Keratinocyte (primary cell): Measurements from ENCODE around the gene E2F6. TPM values are rescaled to one million over a fixed set of nuclear protein-coding genes. Genes with fewer than 3 reads are reported as not detected.

Source experiments
- DNase-seq: peaks from one replicate; pipeline ENCODE4 v3.0.0-alpha.2; 2011; ENCODE audit warnings: low read depth, missing footprints, low spot score
- FAIRE-seq: peaks from 2 replicates; lab custom pipeline; 2011; peaks lifted over from hg19 to GRCh38; lab: Jason Lieb, UNC
- H2AFZ ChIP-seq: 2 replicates; pipeline ENCODE4 v1.6.0; 2012; ENCODE audit warnings: low read length, control low read depth, inconsistent platforms; ENCODE audit not compliant: control insufficient read depth
- H3K27ac ChIP-seq: 2 replicates; pipeline ENCODE4 v1.5.1; 2011; ENCODE audit warnings: low read length; ENCODE audit not compliant: control insufficient read depth, insufficient read depth
- H3K27me3 ChIP-seq: 3 replicates; pipeline ENCODE4 v1.6.0; 2011; ENCODE audit warnings: low read length; ENCODE audit not compliant: control insufficient read depth, insufficient read depth; ENCODE audit errors: extremely low read depth
- H3K36me3 ChIP-seq, 2 experiments: 2 replicates in 1 of 2; 3 replicates in 1 of 2; pipeline ENCODE4 v1.5.1; 2011; ENCODE audit warnings: low read length in 2 of 2, mild to moderate bottlenecking in 1 of 2; ENCODE audit not compliant: control insufficient read depth in 2 of 2, insufficient read depth in 2 of 2; ENCODE audit errors: extremely low read depth in 1 of 2
- H3K4me1 ChIP-seq: 3 replicates; pipeline ENCODE4 v1.5.1; 2011; ENCODE audit warnings: low read length; ENCODE audit not compliant: control insufficient read depth, insufficient read depth; ENCODE audit errors: extremely low read depth
- H3K4me2 ChIP-seq: 3 replicates; pipeline ENCODE4 v1.6.0; 2011; ENCODE audit warnings: low read depth, low read length; ENCODE audit not compliant: control insufficient read depth, insufficient read depth; ENCODE audit errors: extremely low read depth
- H3K4me3 ChIP-seq, 3 experiments: fragments of 200-600 bp in 1 of 3; sonication (generic) in 1 of 3; 2 replicates in 2 of 3; 3 replicates in 1 of 3; pipeline ENCODE4 v1.5.1; 2011 to 2016; ENCODE audit warnings: low read length in 3 of 3, mild to moderate bottlenecking in 3 of 3, control low read depth in 2 of 3, inconsistent platforms in 1 of 3, low read depth in 1 of 3, mixed read lengths in 1 of 3, mixed run types in 1 of 3, moderate library complexity in 1 of 3; ENCODE audit not compliant: control insufficient read depth in 2 of 3, insufficient read depth in 2 of 3; ENCODE audit errors: extremely low read depth in 1 of 3
- H3K79me2 ChIP-seq: 2 replicates; pipeline ENCODE4 v1.6.0; 2012; ENCODE audit warnings: low read length; ENCODE audit not compliant: control insufficient read depth, insufficient read depth
- H3K9ac ChIP-seq: 3 replicates; pipeline ENCODE4 v1.6.0; 2011; ENCODE audit warnings: low read length; ENCODE audit not compliant: control insufficient read depth, insufficient read depth; ENCODE audit errors: extremely low read depth
- H3K9me1 ChIP-seq: 3 replicates; pipeline ENCODE4 v1.6.0; 2011; ENCODE audit warnings: low read length; ENCODE audit not compliant: control insufficient read depth, insufficient read depth; ENCODE audit errors: extremely low read depth
- H3K9me3 ChIP-seq: 2 replicates; pipeline ENCODE4 v1.5.1; 2012; ENCODE audit warnings: low read depth, low read length; ENCODE audit not compliant: control insufficient read depth
- H4K20me1 ChIP-seq: 3 replicates; pipeline ENCODE4 v1.6.0; 2011; ENCODE audit warnings: low read length; ENCODE audit not compliant: control insufficient read depth, insufficient read depth; ENCODE audit errors: extremely low read depth
- CTCF ChIP-seq, 3 experiments: IDR thresholded peaks in 1 of 3; conservative IDR thresholded peaks in 1 of 3; optimal IDR thresholded peaks in 1 of 3; 2 replicates in 2 of 3; 3 replicates in 1 of 3; pipeline versions ENCODE3 to v1.5.1; 2011; ENCODE audit warnings: low read length in 3 of 3, mild to moderate bottlenecking in 3 of 3, moderate library complexity in 2 of 3, control low read depth in 1 of 3, inconsistent platforms in 1 of 3; ENCODE audit not compliant: insufficient read depth in 2 of 3; ENCODE audit errors: extremely low read depth in 1 of 3
- EZH2 ChIP-seq: IDR thresholded peaks from one replicate; pipeline ENCODE4 v1.6.1; 2012; ENCODE audit warnings: inconsistent platforms, mild to moderate bottlenecking, low read length, moderate library complexity
- dilution Hi-C: fragments of 300-500 bp; cut with MboI; formaldehyde crosslinking; loops from one replicate; pipeline ENCODE4 v1.7.0; 2020; ENCODE audit warnings: low sequenced_read_pairs; ENCODE audit not compliant: extremely low pct_ligation_motif_present
- polyA plus RNA-seq, 5 experiments: library from polyadenylated mRNA; depleted of rRNA in 3 of 5; stranded (reverse) in 3 of 5; stranded (forward) in 1 of 5; unstranded in 1 of 5; fragments of >200 nt; gene quantifications; 1 replicate in 1 of 5; 2 replicates in 3 of 5; 3 replicates in 1 of 5; pipeline versions ENCODE4 v1.2.1 to v1.2.3, GENCODE V29; 2011 to 2012; ENCODE audit warnings: missing spikeins in 2 of 5, low read depth in 1 of 5, low replicate concordance in 1 of 5

E2F6 gene
- polyA plus RNA-seq, 1 donor (not counting 4 experiments of a cell fraction or from before 2014, with no cell fraction given), result 13.8 TPM

DNA sequence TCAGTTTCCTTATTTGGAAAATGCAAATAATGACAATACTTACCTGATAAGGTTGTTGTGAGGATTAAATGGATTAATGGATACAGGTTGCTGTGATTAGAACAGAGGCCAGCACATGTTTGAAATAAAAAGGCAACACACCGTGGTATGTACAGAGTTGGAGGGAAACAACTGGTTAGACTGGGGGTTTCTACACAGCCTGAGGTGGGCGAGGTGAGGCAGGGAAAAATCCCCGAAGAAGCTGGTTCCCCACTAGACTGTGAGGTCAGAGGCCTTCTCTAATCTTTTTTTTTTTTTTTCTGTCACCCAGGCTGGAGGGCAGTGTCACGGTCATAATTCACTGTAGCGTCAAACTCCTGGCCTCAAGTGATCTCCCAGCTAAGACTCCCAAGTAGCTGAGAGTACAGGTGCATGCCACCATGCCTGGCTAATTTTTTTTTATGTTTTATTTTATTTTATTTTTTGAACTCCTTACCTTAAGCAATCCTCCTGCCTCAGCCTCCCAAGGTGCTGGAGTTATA lies 1.2 kb upstream of the E2F6 start:
- Histone ChIP-seq H3K27me3 (no peaks in the 10 kb centered on the region), H3K4me1 (peaks cover 7% of the 10 kb centered on the region), H3K36me3 (peaks cover 3 to 11% of the 10 kb centered on the region in 2 experiments), H3K4me3 (no peak overlapping the region), H4K20me1 (no peaks in the 10 kb centered on the region), H3K9ac (no peak overlapping the region), H3K79me2 (peaks cover 34% of the 10 kb centered on the region), H3K4me2 (no peak overlapping the region), H3K9me1 (no peaks in the 10 kb centered on the region), H3K27ac (no peak overlapping the region), H2AFZ (no peak overlapping the region), H3K9me3 (no peaks in the 10 kb centered on the region)
- DNase-seq (no peak), FAIRE-seq (no peak)
- TF ChIP-seq EZH2 (no peak), CTCF (optimal IDR thresholded peaks at IDR 0.05 in 1 of 3, IDR thresholded peaks at IDR 0.05 in 1 of 3, conservative IDR thresholded peaks at IDR 0.05 in 1 of 3; ENCODE audit: extremely low read depth in 1 of 3, insufficient read depth in 2 of 3, low read length in 3 of 3) (no peak)
- dilution Hi-C loops, result no loop called here

GRCh38 chr2:11466307-11467128 lies 557 bp upstream of the E2F6 start:
- dilution Hi-C loops, result no loop called here
- Histone ChIP-seq H3K79me2 (peaks cover 41% of the 10 kb centered on the region), H3K9me1 (no peaks in the 10 kb centered on the region), H3K36me3 (peaks cover 3 to 11% of the 10 kb centered on the region in 2 experiments), H3K27me3 (no peaks in the 10 kb centered on the region), H3K4me2 (peak overlapping the region; percentile 65), H3K4me1 (peaks cover 7% of the 10 kb centered on the region), H3K27ac (no peak overlapping the region), H3K4me3 (peak overlapping the region; percentile 59 to 86 (median 86)), H2AFZ (peak overlapping the region; percentile 81), H3K9me3 (no peaks in the 10 kb centered on the region), H3K9ac (peak overlapping the region; percentile 72), H4K20me1 (no peaks in the 10 kb centered on the region)
- FAIRE-seq (no peak), DNase-seq (no peak)
- no peak for TF ChIP-seq CTCF (optimal IDR thresholded peaks at IDR 0.05 in 1 of 3, IDR thresholded peaks at IDR 0.05 in 1 of 3, conservative IDR thresholded peaks at IDR 0.05 in 1 of 3; ENCODE audit: extremely low read depth in 1 of 3, insufficient read depth in 2 of 3, low read length in 3 of 3)
- no peak for TF ChIP-seq EZH2
